Measurements from ENCODE around the gene KRTAP1-3.
"Not testable (repeated sequence)": the region's sequence is repeated elsewhere in the genome, so short reads cannot be mapped to it uniquely, and the experiment has no call there.

KRTAP1-3 gene

DNA sequence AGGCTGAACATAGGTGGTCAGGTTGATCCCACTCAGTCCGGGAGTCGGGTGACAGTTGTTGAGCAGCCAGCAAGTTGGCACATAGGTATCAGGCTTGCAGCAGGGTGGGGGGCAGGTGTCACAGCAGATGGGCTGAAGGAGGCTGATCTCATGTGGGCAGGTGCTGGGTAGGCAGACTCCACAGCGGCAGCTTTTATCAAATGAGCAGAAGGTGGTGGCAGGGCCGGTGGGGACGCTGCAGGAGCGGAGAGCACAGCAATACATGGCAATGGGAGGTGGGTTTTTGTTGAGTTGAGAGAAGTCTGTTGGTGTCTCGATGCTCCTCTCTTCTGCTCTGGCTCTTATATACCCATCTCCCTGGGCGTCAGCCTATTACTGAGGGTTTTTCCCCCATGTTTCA is 25.9 kb downstream of the KRTAP1-3 start, which contains the start of gene KRTAP3-1:
Gene KRTAP3-1, minus strand, starts transcription at position 318 of the 400 bp plus-strand sequence. Its CDS starts 54 bp downstream, at position 264.
- no peak within 1 kb of the TSS for H3K27ac Mint-ChIP-seq
- H3K27me3 Mint-ChIP-seq (ENCODE audit: low read depth), result peaks cover 11% of the 10 kb centered on the region
- no peaks in the 10 kb centered on the region for H3K9me3 Mint-ChIP-seq
- H3K36me3 Mint-ChIP-seq (ENCODE audit: low read depth), result no peaks in the 10 kb centered on the region
- no peak within 1 kb of the TSS for H3K4me3 Mint-ChIP-seq
- no peaks in the 10 kb centered on the region for H3K4me1 Mint-ChIP-seq (ENCODE audit: low read depth)

DNA sequence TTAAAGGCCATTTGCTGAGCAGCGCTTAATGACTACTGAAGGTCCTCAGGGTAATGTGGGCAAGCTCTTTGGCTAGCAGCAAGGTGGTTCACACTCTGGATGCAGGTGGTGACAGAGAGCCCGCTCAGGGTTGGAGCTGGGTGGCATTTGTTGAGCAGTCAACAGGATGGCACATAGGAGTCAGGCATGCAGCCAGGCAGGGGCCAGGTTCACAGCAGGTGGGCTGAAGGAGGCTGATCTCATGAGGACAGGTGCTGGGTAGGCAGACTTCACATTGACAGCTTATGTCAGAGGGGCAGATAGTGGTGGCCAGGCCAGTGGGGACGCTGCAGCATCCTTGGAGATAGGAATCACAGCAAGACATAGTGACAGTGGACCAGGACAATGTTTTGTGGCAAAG is 30.3 kb downstream of the KRTAP1-3 start:
- H3K36me3 Mint-ChIP-seq (ENCODE audit: low read depth), result no peaks in the 10 kb centered on the region
- peaks cover 3% of the 10 kb centered on the region for H3K27me3 Mint-ChIP-seq (ENCODE audit: low read depth)
- no peaks in the 10 kb centered on the region for H3K9me3 Mint-ChIP-seq
- H3K4me3 Mint-ChIP-seq, result no peak overlapping the region
- no peaks in the 10 kb centered on the region for H3K4me1 Mint-ChIP-seq (ENCODE audit: low read depth)
- H3K27ac Mint-ChIP-seq, result no peak overlapping the region

DNA sequence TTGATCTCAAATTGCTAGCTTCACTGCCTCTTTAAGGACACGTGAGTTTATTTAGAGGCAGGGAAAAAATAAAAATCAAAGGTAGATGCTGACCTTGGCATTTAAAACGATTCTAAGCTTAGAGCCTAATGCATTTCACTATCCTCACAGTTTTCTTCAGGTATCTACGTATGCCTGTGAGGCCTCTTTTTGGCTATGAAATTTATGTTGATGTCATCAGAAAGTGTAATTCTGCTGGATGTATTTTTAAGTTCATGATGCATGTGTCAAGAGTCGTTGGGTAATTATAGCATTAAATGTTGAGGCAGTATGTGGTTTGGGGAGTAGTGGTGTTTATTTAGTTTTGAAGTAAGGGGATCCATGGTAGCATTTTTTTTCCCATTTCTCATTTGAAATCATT is 30.7 kb downstream of the KRTAP1-3 start:
- H3K27ac Mint-ChIP-seq, result no peak overlapping the region
- H3K4me3 Mint-ChIP-seq, result no peak overlapping the region
- H3K36me3 Mint-ChIP-seq (ENCODE audit: low read depth), result no peaks in the 10 kb centered on the region
- H3K27me3 Mint-ChIP-seq (ENCODE audit: low read depth), result peaks cover 3% of the 10 kb centered on the region
- H3K4me1 Mint-ChIP-seq (ENCODE audit: low read depth), result no peaks in the 10 kb centered on the region
- no peaks in the 10 kb centered on the region for H3K9me3 Mint-ChIP-seq

GRCh38 chr17:41002814-41003213 is 31.9 kb downstream of the KRTAP1-3 start:
- H3K4me3 Mint-ChIP-seq, result no peak overlapping the region
- no peaks in the 10 kb centered on the region for H3K4me1 Mint-ChIP-seq (ENCODE audit: low read depth)
- no peak overlapping the region for H3K27ac Mint-ChIP-seq
- H3K9me3 Mint-ChIP-seq, result no peaks in the 10 kb centered on the region
- peaks cover 10% of the 10 kb centered on the region for H3K27me3 Mint-ChIP-seq (ENCODE audit: low read depth)
- no peaks in the 10 kb centered on the region for H3K36me3 Mint-ChIP-seq (ENCODE audit: low read depth)

DNA sequence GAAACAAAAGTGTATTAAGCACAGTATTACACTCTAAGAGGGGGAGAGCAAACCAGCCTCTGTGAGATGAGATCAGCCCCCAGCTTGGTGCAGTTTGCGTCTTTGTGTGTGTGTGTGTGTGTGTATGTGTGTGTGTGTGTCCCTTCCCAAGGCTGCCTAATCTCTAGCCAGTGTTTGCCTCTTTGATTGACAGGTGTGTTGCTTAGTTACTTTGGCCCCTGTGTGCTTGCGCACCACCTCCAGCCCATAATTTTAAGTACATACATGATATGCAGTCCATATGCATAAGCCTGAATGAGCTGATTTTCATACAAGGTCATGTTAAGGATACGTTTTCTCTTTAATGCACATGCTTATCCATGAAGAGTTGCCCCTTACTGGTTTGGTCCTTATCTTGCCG is 32.9 kb downstream of the KRTAP1-3 start:
- Mint-ChIP-seq H3K27me3 (ENCODE audit: low read depth) (peaks cover 18% of the 10 kb centered on the region), H3K36me3 (ENCODE audit: low read depth) (no peaks in the 10 kb centered on the region), H3K4me3 (no peak overlapping the region), H3K4me1 (ENCODE audit: low read depth) (no peaks in the 10 kb centered on the region), H3K27ac (no peak overlapping the region), H3K9me3 (no peaks in the 10 kb centered on the region)

GRCh38 chr17:40999563-40999962 is 35.1 kb downstream of the KRTAP1-3 start, which contains the start of gene KRTAP3-2:
KRTAP3-2 (minus strand) TSS chr17:40999906; CDS start chr17:40999853, 53 bp downstream.
- not testable (repeated sequence) for H3K27ac Mint-ChIP-seq; H3K36me3 Mint-ChIP-seq (ENCODE audit: low read depth); H3K9me3 Mint-ChIP-seq; H3K4me3 Mint-ChIP-seq; H3K4me1 Mint-ChIP-seq (ENCODE audit: low read depth)
- H3K27me3 Mint-ChIP-seq (ENCODE audit: low read depth), result peaks cover 25% of the 10 kb centered on the region

GRCh38 chr17:40997361-40997760 is 37.3 kb downstream of the KRTAP1-3 start:
- Mint-ChIP-seq H3K9me3 (no peaks in the 10 kb centered on the region), H3K36me3 (ENCODE audit: low read depth) (no peaks in the 10 kb centered on the region), H3K4me1 (ENCODE audit: low read depth) (no peaks in the 10 kb centered on the region), H3K27me3 (ENCODE audit: low read depth) (peaks cover 36% of the 10 kb centered on the region), H3K27ac (no peak overlapping the region), H3K4me3 (no peak overlapping the region)

DNA sequence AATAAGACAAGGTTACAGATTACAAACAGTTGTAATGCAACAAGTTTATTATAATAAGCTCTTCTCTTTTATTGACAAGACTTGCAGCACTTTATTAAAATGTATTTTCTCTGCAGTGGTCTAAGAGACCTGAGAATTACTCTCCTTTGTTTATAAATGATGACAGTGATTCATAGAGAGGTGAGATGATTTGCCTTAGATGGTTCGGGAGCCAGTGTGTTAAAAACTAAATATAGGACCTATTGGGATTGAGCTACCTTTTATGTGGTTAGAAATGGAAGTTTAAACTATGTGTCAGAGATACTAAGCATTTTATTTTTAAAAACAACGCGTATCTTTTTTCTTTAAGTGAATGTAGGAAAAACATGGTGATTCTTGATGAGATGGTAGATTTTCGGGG is 37.8 kb downstream of the KRTAP1-3 start:
- H3K27me3 Mint-ChIP-seq (ENCODE audit: low read depth), result peaks cover 41% of the 10 kb centered on the region
- H3K4me3 Mint-ChIP-seq, result no peak overlapping the region
- no peaks in the 10 kb centered on the region for H3K36me3 Mint-ChIP-seq (ENCODE audit: low read depth)
- H3K4me1 Mint-ChIP-seq (ENCODE audit: low read depth), result no peaks in the 10 kb centered on the region
- no peaks in the 10 kb centered on the region for H3K9me3 Mint-ChIP-seq
- H3K27ac Mint-ChIP-seq, result no peak overlapping the region

GRCh38 chr17:40995116-40995515 is 39.6 kb downstream of the KRTAP1-3 start:
- no peak overlapping the region for H3K4me3 Mint-ChIP-seq
- no peak overlapping the region for H3K27ac Mint-ChIP-seq
- no peaks in the 10 kb centered on the region for H3K4me1 Mint-ChIP-seq (ENCODE audit: low read depth)
- H3K9me3 Mint-ChIP-seq, result no peaks in the 10 kb centered on the region
- H3K36me3 Mint-ChIP-seq (ENCODE audit: low read depth), result no peaks in the 10 kb centered on the region
- H3K27me3 Mint-ChIP-seq (ENCODE audit: low read depth), result peaks cover 48% of the 10 kb centered on the region

GRCh38 chr17:40993839-40994238 is 40.8 kb downstream of the KRTAP1-3 start, which contains the start of gene KRTAP3-3:
KRTAP3-3 (minus strand) TSS chr17:40994164; CDS start chr17:40994097, 67 bp downstream.
- Mint-ChIP-seq H3K27me3 (ENCODE audit: low read depth) (peaks cover 48% of the 10 kb centered on the region), H3K4me1 (ENCODE audit: low read depth) (no peaks in the 10 kb centered on the region), H3K9me3 (no peaks in the 10 kb centered on the region), H3K36me3 (ENCODE audit: low read depth) (no peaks in the 10 kb centered on the region), H3K4me3 (no peak within 1 kb of the TSS), H3K27ac (no peak within 1 kb of the TSS)

- Mint-ChIP-seq H3K4me1 (ENCODE audit: low read depth) (no peaks in the 10 kb centered on the region), H3K9me3 (no peaks in the 10 kb centered on the region), H3K27me3 (ENCODE audit: low read depth) (peaks cover 41% of the 10 kb centered on the region), H3K4me3 (no peak overlapping the region), H3K36me3 (ENCODE audit: low read depth) (no peaks in the 10 kb centered on the region), H3K27ac (no peak overlapping the region)
These were observed 41.6 kb downstream of the KRTAP1-3 start for GRCh38 chr17:40993084-40993483.

- peaks cover 39% of the 10 kb centered on the region for H3K27me3 Mint-ChIP-seq (ENCODE audit: low read depth)
- H3K36me3 Mint-ChIP-seq (ENCODE audit: low read depth), result no peaks in the 10 kb centered on the region
- no peaks in the 10 kb centered on the region for H3K4me1 Mint-ChIP-seq (ENCODE audit: low read depth)
- H3K4me3 Mint-ChIP-seq, result no peak overlapping the region
- no peak overlapping the region for H3K27ac Mint-ChIP-seq
- H3K9me3 Mint-ChIP-seq, result no peaks in the 10 kb centered on the region
These were observed 42.0 kb downstream of the KRTAP1-3 start for GRCh38 chr17:40992666-40993065.

DNA sequence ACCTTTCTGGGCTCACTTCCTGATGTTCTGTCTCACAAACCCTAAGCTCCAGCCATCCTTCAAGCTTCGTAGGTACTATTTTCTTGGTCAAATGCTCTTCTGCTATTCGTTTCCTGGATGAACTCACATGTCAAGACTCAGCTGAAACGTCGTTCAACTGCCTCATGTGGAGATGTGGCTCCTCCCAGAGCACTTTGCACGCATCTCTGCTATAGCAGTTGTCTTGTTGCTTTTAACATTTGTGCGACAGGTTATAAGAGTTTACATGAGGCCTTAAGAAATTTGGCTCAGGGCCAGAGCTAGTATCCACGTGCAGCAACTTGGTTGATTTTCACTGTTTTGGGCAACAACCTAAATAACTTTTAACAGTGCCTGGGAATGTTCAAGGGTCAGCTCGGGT is 47.8 kb downstream of the KRTAP1-3 start:
- no peak overlapping the region for H3K27ac Mint-ChIP-seq
- H3K4me1 Mint-ChIP-seq (ENCODE audit: low read depth), result no peaks in the 10 kb centered on the region
- no peaks in the 10 kb centered on the region for H3K9me3 Mint-ChIP-seq
- no peaks in the 10 kb centered on the region for H3K36me3 Mint-ChIP-seq (ENCODE audit: low read depth)
- peaks cover 26% of the 10 kb centered on the region for H3K27me3 Mint-ChIP-seq (ENCODE audit: low read depth)
- no peak overlapping the region for H3K4me3 Mint-ChIP-seq

- no peak within 1 kb of the TSS for H3K27ac Mint-ChIP-seq
- H3K27me3 Mint-ChIP-seq (ENCODE audit: low read depth), result peaks cover 18% of the 10 kb centered on the region
- no peaks in the 10 kb centered on the region for H3K36me3 Mint-ChIP-seq (ENCODE audit: low read depth)
- no peak within 1 kb of the TSS for H3K4me3 Mint-ChIP-seq
- no peaks in the 10 kb centered on the region for H3K9me3 Mint-ChIP-seq
- no peaks in the 10 kb centered on the region for H3K4me1 Mint-ChIP-seq (ENCODE audit: low read depth)
These were observed 50.4 kb downstream of the KRTAP1-3 start, which contains the start of gene KRT40 for GRCh38 chr17:40984226-40984625. KRT40 (minus strand) TSS chr17:40984326; CDS start chr17:40984273, 53 bp downstream.
